Measurements from ENCODE around the gene RPSA.

Gene RPSA

GRCh38 chr3:39407773-39408492, 1.4 kb downstream of the RPSA start:
- DNase-seq = no peak
- Histone ChIP-seq H3K27ac (peak overlapping the region; percentile 51), H3K27me3 (ENCODE audit: insufficient read depth, low read depth, severe bottlenecking) (no peaks in the 10 kb centered on the region), H3K36me3 (peaks cover 61% of the 10 kb centered on the region), H3K9me3 (ENCODE audit: severe bottlenecking) (no peaks in the 10 kb centered on the region), H3K4me3 (ENCODE audit: low read depth, low read length) (peak overlapping the region; percentile 93)
- TF ChIP-seq CTCF (IDR thresholded peaks at IDR 0.05; ENCODE audit: low read depth, low read length) = no peak

GRCh38 chr3:39408493-39409372, 2.2 kb downstream of the RPSA start:
- Histone ChIP-seq H3K27me3 (ENCODE audit: insufficient read depth, low read depth, severe bottlenecking) (no peaks in the 10 kb centered on the region), H3K9me3 (ENCODE audit: severe bottlenecking) (no peaks in the 10 kb centered on the region), H3K36me3 (peaks cover 69% of the 10 kb centered on the region), H3K4me3 (ENCODE audit: low read depth, low read length) (no peak overlapping the region), H3K27ac (peak overlapping the region; percentile 51)
- TF ChIP-seq CTCF (IDR thresholded peaks at IDR 0.05; ENCODE audit: low read depth, low read length) = no peak
- DNase-seq = no peak

- Histone ChIP-seq H3K27ac (no peak overlapping the region; the same call in 1 of the 2 replicates), H3K36me3 (peaks cover 78% of the 10 kb centered on the region), H3K9me3 (ENCODE audit: severe bottlenecking) (no peaks in the 10 kb centered on the region), H3K4me3 (ENCODE audit: low read depth, low read length) (no peak overlapping the region), H3K27me3 (ENCODE audit: insufficient read depth, low read depth, severe bottlenecking) (no peaks in the 10 kb centered on the region)
- no peak for DNase-seq
- no peak for TF ChIP-seq CTCF (IDR thresholded peaks at IDR 0.05; ENCODE audit: low read depth, low read length)
Measured at GRCh38 chr3:39409514-39410136, 3.1 kb downstream of the RPSA start.

- Histone ChIP-seq H3K27me3 (ENCODE audit: insufficient read depth, low read depth, severe bottlenecking) (no peaks in the 10 kb centered on the region), H3K36me3 (peaks cover 82% of the 10 kb centered on the region), H3K9me3 (ENCODE audit: severe bottlenecking) (no peaks in the 10 kb centered on the region), H3K27ac (no peak overlapping the region; the same call in 1 of the 2 replicates), H3K4me3 (ENCODE audit: low read depth, low read length) (no peak overlapping the region)
- DNase-seq = no peak
- TF ChIP-seq CTCF (IDR thresholded peaks at IDR 0.05; ENCODE audit: low read depth, low read length) = no peak
Measured at GRCh38 chr3:39410893-39411292, 4.4 kb downstream of the RPSA start.

GRCh38 chr3:39412668-39413260, 6.2 kb downstream of the RPSA start:
- Histone ChIP-seq H3K27ac (no peak overlapping the region), H3K9me3 (ENCODE audit: severe bottlenecking) (no peaks in the 10 kb centered on the region), H3K27me3 (ENCODE audit: insufficient read depth, low read depth, severe bottlenecking) (no peaks in the 10 kb centered on the region), H3K36me3 (peaks cover 71% of the 10 kb centered on the region), H3K4me3 (ENCODE audit: low read depth, low read length) (no peak overlapping the region)
- TF ChIP-seq CTCF (IDR thresholded peaks at IDR 0.05; ENCODE audit: low read depth, low read length) = no peak
- DNase-seq = no peak

All from WERI-Rb-1 (cell line).